Calu3 (cell line): Measurements from ENCODE around the gene PODNL1. TPM values are rescaled to one million over a fixed set of nuclear protein-coding genes. Genes with fewer than 3 reads are reported as not detected.

ENCODE experiments used
- BruUV-seq: library from RNA; stranded (reverse); fragments of 400-500 nt; replicated peaks from 2 replicates; lab custom pipeline; 2021; lab: Mats Ljungman, UMichigan
- CTCF ChIA-PET: fragments of 300-600 bp; sonication (Branson Sonifier 250); formaldehyde crosslinking; loops from one replicate; lab custom pipeline; 2022; ENCODE audit warnings: antibody characterized with exemption; lab: Charles Lee
- DNase-seq: peaks from one replicate; pipeline ENCODE4 v3.0.0; 2022
- H3K27ac Mint-ChIP-seq: one replicate; pipeline ENCODE4 v1.8.0; 2022; ENCODE audit warnings: mixed read lengths; ENCODE audit not compliant: unreplicated experiment
- H3K27me3 Mint-ChIP-seq: one replicate; pipeline ENCODE4 v1.8.0; 2022; ENCODE audit warnings: mixed read lengths; ENCODE audit not compliant: unreplicated experiment
- H3K36me3 Mint-ChIP-seq: one replicate; pipeline ENCODE4 v1.8.0; 2022; ENCODE audit warnings: mild to moderate bottlenecking, moderate library complexity, mixed read lengths; ENCODE audit not compliant: insufficient read depth, unreplicated experiment
- H3K4me1 Mint-ChIP-seq: one replicate; pipeline ENCODE4 v1.8.0; 2022; ENCODE audit warnings: mild to moderate bottlenecking, low read depth, mixed read lengths; ENCODE audit not compliant: unreplicated experiment
- H3K4me3 Mint-ChIP-seq: one replicate; pipeline ENCODE4 v1.8.0; 2022; ENCODE audit warnings: mild to moderate bottlenecking, low read depth, moderate library complexity, mixed read lengths; ENCODE audit not compliant: unreplicated experiment
- H3K9me3 Mint-ChIP-seq: one replicate; pipeline ENCODE4 v1.8.0; 2022; ENCODE audit warnings: low read depth, mixed read lengths; ENCODE audit not compliant: unreplicated experiment
- intact Hi-C: fragments of 100-400 bp; cut with micrococcal nuclease; formaldehyde crosslinking; loops from one replicate; pipeline ENCODE4 v1.10.0; 2022; ENCODE audit not compliant: unreplicated experiment
- total RNA-seq: library from RNA; stranded (reverse); gene quantifications from 2 replicates; pipeline ENCODE4 v1.2.3, GENCODE V29; 2022
- TF ChIP-seq, protein P1 (sequence below): fragments of 200-600 bp; IDR thresholded peaks from one replicate; pipeline ENCODE4 v1.8.0; 2022; ENCODE audit warnings: antibody characterized with exemption; ENCODE audit not compliant: unreplicated experiment

Gene PODNL1
- total RNA-seq, 1 experiment from 2014 or later, result not detected

DNA sequence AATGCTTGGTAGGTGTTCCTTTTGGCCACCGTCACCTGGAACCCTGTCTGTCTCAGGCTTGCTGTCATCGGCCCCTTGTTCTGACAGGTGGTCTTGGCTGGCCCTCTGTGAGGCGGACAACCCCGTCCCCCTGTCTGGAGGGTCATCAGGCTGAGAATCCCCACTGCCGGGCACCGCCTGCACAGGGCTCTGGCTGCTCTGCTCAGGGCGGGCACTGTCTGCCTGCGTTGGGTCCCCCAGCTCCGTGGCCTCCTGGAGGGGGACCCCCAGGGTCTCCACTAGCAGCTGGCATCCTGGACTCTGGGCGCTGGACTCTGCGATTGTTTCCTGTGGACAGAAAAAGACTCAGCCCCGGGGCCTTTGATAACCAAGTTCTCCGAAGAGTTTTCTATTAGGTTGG, 48.1 kb downstream of the PODNL1 start:
- Mint-ChIP-seq H3K27ac (no peak overlapping the region), H3K9me3 (no peaks in the 10 kb centered on the region), H3K27me3 (no peaks in the 10 kb centered on the region), H3K4me3 (no peak overlapping the region), H3K36me3 (no peaks in the 10 kb centered on the region), H3K4me1 (no peaks in the 10 kb centered on the region)
- no peak for DNase-seq
- BruUV-seq, result no TSS peak
- intact Hi-C loops, result no loop called here
- CTCF ChIA-PET, result no interaction called here
- TF ChIP-seq, protein P1, sequence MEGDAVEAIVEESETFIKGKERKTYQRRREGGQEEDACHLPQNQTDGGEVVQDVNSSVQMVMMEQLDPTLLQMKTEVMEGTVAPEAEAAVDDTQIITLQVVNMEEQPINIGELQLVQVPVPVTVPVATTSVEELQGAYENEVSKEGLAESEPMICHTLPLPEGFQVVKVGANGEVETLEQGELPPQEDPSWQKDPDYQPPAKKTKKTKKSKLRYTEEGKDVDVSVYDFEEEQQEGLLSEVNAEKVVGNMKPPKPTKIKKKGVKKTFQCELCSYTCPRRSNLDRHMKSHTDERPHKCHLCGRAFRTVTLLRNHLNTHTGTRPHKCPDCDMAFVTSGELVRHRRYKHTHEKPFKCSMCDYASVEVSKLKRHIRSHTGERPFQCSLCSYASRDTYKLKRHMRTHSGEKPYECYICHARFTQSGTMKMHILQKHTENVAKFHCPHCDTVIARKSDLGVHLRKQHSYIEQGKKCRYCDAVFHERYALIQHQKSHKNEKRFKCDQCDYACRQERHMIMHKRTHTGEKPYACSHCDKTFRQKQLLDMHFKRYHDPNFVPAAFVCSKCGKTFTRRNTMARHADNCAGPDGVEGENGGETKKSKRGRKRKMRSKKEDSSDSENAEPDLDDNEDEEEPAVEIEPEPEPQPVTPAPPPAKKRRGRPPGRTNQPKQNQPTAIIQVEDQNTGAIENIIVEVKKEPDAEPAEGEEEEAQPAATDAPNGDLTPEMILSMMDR, result no peak

DNA sequence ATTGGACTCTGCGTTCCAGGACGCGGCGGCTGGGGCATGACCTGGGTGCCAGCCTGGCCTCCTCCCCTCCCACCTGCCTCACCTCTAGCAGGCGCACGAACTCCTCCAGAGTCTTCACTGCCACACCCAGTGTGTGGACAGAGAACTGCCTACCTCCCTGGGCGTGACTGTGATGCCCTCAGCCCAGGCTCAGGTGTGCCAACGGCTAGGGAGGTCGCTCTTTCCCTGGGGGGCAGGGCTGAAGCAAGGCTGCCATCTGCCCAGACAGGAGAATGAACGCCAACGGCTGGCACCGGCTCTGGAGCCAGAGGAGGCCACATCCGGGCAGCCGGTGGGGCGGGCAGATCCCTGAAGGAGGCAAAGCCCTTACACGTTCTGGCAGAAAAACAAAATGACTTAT, 49.9 kb downstream of the PODNL1 start:
- BruUV-seq, result no TSS peak
- Mint-ChIP-seq H3K36me3 (no peaks in the 10 kb centered on the region), H3K4me1 (no peaks in the 10 kb centered on the region), H3K27me3 (no peaks in the 10 kb centered on the region), H3K4me3 (no peak overlapping the region), H3K9me3 (no peaks in the 10 kb centered on the region), H3K27ac (no peak overlapping the region)
- TF ChIP-seq, protein P1, result no peak
- CTCF ChIA-PET, result interaction anchor here (0.7 kb wide), 1 partner anchor 159 kb away, joined by 3 read pairs; no protein-coding TSS in a partner anchor
- intact Hi-C loops, result no loop called here
- no peak for DNase-seq

DNA sequence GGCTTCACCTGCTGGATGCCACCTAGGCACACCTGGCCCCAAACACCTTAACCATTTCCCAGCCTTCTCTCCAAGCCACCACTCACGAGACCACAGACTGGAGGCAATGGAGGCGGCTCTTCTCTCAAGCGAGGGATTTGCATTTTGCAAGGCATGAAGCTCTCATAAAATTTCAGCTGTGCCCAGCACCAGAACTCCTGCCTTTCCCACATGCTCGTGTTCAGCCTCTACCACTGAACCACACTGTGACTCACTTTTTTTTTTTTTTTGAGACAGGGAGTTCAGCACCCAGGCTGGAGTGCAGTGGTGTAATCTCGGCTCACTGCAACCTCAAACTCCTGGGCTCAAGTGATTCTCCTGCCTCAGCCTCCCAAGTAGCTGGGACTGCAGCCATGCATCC, 50.7 kb downstream of the PODNL1 start:
- no peak overlapping the region for H3K27ac Mint-ChIP-seq
- no peaks in the 10 kb centered on the region for H3K27me3 Mint-ChIP-seq
- intact Hi-C loops, result no loop called here
- CTCF ChIA-PET, result interaction anchor here (0.7 kb wide), 1 partner anchor 159 kb away, joined by 3 read pairs; no protein-coding TSS in a partner anchor
- no peaks in the 10 kb centered on the region for H3K9me3 Mint-ChIP-seq
- BruUV-seq, result no TSS peak
- TF ChIP-seq, protein P1, result no peak
- no peaks in the 10 kb centered on the region for H3K36me3 Mint-ChIP-seq
- H3K4me3 Mint-ChIP-seq, result no peak overlapping the region
- H3K4me1 Mint-ChIP-seq, result no peaks in the 10 kb centered on the region
- no peak for DNase-seq

DNA sequence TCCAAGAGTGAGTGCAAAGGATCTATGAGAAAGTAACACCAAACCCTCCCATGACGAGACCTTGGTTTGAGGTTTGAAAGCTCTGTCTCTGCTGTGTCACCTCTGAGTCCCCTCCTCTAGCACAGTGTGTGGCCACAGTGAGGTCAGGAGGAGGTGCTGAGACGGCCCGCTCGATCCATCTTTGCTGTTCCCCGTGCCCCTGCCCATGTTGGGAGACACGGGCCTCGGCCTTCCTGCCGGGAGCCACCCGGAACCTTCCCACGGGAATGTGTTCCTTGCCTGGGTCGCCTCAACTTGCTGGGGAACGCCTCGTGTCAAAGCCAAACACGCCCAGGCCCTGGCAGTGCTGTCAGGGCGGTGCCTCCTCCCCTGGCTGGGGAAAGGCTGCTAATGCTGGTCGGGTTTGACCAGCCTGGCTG, 51.2 kb downstream of the PODNL1 start:
- Mint-ChIP-seq H3K36me3 (no peaks in the 10 kb centered on the region), H3K4me1 (no peaks in the 10 kb centered on the region), H3K27ac (no peak overlapping the region), H3K9me3 (no peaks in the 10 kb centered on the region), H3K4me3 (no peak overlapping the region), H3K27me3 (no peaks in the 10 kb centered on the region)
- BruUV-seq, result no TSS peak
- intact Hi-C loops, result no loop called here
- DNase-seq, result no peak
- TF ChIP-seq, protein P1, result no peak
- CTCF ChIA-PET, result interaction anchor here (0.5 kb wide), 2 partner anchors 15 to 609 kb away, joined by 3 read pairs; no protein-coding TSS in a partner anchor
